NCI-H69 (cell line): ENCODE results near the gene LIAS.
"Not testable (repeated sequence)": the region's sequence is repeated elsewhere in the genome, so short reads cannot be mapped to it uniquely, and the experiment has no call there.

Source experiments
- DNase-seq: peaks from one replicate; lab custom pipeline; 2025; lab: John Stamatoyannopoulos, UW

The LIAS gene

DNA sequence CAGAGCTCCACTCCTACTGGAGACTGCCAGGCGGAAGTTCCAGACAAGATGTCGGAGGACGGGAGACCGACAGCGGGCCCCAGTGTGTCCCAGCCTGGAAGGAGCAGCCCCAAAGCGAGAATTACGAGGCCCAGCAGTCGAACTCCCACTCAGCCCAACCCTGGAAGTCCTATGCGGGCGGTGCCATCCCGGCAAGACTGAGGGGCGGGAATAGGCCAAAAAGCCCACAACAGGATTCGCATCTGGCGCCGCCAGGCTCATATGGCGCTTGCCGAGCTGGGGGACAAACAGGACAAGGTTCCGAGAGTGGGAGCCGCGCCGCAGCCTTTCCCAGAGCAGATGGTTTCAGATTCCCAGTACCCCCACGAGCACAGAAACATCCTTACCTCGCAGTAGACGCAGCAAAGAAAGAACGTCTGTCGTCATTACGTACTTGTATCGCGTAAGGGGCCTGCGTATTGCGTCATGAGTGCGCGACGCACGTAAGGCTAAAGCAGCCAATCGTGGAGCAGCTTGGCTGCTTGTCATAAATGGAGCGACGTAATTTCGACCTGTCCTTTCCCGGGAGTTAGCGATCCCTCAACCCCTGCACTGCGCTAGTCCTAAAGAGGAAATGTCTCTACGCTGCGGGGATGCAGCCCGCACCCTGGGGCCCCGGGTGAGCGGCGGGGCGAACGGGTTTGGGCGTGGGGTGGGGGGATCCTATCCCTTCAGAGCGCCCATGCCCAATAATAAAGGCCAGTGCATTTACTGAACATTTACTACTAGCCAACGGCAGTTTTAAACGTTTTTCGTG lies at the start of gene LIAS, which contains the start of gene RPL9:
TSS of gene LIAS (plus strand) at position 552 of the 796 bp plus-strand sequence. CDS start at position 614, 62 bp downstream.
TSS of gene RPL9 (minus strand) at position 418 of the 796 bp plus-strand sequence. CDS start 483 bp downstream, outside the sequence.
- peak; percentile 97 for DNase-seq

DNA sequence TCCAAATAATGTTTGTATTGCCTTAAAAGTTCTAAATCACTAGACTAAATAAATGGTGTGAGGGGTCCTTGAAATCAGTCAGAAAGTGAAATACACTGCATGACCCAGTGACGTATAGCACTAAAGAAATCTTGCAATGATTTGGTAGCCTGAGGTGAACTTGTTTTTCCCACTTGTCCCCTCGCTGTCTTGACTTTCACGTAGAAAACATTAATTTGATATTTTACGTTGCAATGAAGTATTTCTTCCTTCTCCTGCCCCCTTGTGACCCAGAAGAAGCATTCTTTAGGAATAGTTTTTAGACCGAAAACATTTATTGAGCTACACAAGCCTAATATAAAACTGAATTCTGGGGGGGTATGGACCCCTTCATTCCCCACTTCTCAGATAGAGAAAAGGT lies 48.4 kb upstream of the LIAS start:
- DNase-seq, result no peak

DNA sequence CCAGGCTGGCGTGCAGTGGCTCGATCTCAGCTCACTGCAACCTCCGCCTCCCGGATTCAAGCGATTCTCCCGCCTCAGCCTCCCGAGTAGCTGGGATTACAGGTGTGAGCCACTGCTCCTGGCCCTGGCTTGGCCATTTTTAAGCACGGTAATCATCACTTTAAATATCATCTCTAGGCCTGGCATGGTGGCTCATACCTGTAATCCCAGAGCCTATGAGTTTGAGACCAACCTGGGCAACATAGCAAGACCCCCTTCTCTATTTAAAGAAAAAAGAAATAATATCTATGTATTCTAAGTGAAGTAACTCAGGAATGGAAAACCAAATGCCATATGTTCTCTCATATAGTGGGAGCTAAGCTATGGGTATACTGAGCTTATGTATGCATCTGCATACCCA lies 47.3 kb upstream of the LIAS start:
- DNase-seq, result not testable (repeated sequence)

DNA sequence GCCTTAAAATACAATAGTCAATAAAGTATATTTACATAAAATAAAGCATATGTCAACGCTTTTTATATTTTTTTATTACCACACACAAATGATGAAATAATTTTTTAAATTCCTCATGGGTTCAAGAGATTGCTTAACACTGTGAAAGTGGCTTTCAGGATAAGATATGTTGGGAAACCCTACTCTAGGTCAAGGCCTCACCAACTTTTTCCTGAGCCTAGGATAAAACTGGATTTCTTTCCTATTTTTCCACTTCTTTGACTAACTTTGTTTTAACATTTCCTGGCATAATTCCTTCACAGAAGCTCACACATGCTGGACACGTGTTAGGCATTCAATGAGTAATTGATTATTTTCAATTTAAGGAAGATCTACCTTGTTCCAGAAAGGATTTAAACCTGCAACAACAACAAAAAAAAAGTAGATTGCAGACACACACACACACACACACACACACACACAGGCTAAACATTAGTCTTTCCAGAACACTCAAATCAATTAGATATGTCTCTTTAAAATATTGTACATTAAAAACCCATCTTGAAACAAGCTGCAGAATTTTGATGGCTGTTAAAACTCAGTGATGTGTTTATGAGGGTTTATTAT lies 43.1 kb upstream of the LIAS start:
- DNase-seq, result no peak

DNA sequence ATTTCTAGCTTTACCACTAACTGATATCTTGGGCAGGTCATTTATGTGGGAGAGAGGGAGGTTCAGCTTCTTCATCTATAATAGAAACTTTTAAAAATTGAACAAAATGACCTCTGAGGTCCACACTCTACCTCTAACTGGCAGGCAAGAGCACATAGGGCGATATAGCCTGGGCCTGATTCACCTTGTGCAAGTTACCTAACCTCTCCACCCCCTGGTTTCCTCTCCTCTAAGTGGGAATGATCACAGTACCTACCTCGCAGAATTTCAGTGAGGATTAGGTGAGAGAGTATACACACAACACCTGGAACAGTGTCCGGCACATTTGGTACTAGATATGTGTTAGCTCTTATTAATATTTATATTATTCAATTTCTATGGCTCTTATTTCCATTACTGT lies 36.6 kb upstream of the LIAS start:
- no peak for DNase-seq

DNA sequence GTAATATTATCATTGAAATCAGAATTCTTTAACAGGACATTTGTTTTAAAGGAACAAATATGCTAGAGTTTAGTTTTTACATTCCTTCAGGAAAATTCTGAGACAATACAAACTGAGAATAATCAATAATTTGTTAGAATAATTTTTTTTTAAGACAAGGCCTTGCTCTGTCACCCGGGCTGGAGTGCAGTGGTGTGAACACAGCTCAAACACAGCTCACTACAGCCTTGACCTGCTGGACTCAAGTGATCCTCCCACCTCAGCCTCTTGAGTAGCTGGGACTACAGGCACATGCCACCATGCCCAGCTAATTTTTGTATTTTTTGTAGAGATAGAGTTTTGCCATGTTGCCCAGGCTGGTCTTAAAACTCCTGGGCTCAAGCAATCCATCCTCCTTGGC lies 33.6 kb upstream of the LIAS start:
- DNase-seq, result not testable (repeated sequence)

DNA sequence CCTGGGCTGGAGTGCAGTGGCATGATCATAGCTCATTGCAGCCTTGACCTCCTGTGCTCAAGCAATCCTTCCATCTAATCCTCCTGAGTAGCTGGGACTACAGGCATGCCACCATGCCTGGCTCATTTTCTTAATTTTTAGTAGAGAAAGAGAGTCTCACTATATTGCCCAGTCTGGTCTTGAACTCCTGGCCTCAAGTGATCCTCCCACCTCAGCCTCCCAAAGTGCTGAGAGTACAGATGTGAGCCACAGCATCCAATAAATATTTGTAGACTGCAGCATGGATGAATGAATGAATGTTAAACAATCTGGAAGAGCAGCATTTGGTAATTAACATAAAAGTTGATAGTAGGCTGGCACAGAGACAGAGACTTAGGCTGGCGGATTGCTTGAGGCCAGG lies 32.1 kb upstream of the LIAS start:
- no peak for DNase-seq

DNA sequence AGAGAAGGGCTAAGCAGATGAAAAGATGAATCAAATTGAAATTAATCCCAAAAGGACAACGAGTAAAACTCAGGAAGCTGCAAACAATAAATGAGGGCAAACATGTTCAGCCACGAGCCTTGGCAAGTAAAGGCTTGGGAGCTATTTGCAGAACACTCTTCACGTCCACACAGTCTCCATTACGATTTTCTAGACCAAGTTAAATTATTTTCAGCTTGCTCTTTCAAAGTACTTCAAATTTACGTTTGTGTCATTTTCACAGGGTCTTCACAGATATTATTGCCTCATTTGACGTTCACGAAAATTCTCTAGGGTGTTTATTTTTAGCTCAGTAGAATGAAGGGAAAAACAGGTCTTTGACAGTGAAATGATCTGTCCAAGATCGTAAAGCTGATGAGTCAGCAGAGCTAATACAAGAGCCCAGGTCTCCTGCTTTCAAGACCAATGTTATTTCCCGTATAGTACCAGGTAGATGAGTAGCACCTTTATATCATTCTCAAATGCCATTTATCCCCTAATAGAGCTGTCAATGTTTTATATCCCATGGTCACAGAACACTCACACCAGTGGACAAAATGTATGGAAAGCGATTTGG lies 31.2 kb upstream of the LIAS start:
- DNase-seq, result no peak

DNA sequence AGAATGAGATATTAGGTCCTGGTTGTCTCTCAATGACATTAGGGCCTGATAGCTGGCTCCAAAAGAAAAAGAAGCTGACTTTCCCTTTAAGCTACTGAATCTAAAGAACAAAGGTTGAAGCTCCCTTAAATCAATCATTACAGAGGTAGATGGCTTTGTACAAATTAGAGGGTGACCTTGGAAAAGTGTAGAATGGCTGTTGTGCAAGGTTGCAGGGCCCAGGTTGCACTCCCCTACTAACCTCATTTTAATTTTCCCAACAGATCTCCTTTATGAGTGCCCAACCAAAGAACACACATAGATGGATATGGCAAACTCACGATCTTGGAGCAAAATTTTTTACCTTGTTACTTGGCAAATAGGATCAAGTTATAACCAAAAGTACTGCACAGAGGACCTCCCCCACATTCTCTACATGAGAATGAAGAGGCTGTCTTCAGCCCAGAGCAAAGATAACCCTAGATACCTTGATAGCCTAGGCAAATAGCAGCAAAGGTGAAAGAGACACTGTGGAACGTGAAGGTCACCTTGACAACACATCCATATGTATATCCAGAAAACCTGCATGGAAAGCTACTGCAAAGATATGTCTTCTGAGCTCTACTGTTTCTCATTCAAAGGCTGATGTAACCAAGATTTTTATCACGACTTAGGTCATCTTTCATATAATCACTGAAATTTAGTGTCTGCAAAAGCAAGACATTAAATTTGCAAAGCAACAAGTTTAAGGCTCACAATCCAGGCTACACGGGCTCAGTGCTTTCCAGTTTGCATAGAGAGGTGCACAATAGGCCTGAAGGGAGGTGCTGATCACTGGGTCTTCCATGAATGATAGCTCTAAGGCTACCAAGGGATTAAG lies 29.2 kb upstream of the LIAS start:
- no peak for DNase-seq

DNA sequence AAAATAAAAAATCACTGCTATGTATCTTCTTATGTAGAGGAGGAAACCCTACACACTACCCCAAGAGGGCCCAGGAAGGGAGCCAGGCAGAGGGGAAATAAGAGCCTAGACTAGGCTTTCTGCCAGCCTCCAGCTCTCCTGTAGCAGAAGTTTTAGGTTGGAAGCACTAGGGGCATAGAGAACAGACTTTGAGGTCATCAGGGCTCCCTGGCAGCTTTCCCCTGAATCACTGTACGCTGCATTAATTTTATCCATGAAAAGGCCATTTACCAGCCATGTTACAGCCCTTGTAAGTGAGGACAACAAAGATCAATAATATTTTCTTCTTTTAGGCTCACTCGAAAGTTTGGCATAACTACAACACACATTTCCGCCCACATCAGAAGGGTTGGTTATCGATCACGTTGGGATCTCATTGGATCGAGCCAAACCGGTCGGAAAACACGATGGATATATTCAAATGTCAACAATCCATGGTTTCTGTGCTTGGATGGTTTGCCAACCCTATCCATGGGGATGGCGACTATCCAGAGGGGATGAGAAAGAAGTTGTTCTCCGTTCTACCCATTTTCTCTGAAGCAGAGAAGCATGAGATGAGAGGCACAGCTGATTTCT lies 24.9 kb upstream of the LIAS start:
- no peak for DNase-seq

DNA sequence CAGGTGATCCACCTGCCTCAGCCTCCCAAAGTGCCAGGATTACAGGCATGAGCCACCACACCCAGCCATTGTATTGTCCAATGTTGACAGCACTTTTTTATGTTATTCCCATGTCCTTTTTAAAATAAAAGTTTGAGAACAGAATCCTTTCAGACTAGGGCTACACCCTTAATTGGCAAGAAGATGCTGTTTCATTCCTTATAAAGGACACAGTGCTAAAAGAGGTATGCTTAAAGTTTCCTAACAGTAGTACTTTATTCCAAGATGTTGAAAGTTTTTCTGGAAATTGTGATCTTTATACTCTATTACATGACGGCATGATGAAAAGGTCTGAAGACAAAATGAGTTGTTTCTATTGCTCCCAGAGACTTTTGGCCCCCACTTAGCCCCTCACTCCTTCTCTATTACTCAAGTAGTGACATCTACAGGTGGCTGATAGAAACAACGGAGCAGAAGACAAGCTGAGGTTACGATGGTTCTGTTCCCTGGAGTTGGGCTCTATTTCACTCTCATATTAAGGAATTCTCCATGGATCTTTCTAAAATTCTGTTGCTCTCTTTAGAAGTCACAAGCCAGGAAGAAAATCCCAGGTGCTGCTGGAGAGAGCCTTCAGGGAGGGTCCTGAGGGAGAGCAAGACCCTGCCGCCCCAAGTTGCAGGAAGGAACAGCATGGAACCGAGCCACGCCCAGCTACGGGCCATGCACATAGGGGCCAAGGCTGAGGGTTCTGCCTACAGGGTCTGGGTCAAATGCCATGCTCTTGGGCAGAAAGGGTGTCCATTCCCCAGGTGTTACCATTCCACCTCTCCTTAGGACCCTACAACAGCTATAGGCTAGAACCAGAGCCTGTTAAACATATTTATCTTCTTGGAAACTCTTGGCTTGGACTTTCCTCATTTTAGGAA lies 22.9 kb upstream of the LIAS start:
- DNase-seq, result no peak

DNA sequence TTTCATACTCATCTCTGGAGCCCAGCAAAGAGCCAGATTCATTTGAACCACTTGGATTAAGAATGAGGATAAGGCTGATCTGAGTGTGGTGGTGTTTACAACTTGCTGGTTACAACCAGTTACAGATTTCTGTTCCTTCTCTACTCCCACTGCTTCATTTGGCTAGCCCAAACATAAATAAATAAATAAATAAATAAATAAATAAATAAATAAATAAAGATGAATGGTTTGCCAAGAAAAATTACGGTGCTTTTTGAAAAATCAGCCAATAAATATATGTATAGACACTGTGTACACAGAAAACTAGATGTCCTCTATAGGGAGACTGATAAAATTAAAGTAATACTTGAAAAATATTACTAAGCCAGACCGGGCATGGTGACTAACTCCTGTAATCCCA lies 17.3 kb upstream of the LIAS start:
- DNase-seq, result no peak

DNA sequence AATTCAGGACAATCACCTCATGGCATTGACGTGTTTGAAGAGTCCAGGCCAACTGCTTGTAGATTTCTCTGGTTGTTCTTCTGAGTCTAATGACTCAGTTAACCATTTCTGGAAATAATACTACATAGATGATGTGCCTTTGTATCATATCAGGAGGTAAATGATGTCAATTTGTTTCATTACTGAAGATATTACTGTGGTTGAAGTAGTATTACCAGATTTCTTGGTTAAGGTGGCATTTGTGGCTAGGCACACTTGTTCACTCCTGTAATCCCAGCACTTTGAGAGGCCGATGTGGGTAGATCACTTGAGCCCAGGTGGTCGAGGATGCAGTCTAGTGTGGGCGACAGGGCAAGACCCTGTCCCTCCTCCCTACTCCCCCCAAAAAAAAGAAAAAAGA lies 15.9 kb upstream of the LIAS start:
- no peak for DNase-seq

DNA sequence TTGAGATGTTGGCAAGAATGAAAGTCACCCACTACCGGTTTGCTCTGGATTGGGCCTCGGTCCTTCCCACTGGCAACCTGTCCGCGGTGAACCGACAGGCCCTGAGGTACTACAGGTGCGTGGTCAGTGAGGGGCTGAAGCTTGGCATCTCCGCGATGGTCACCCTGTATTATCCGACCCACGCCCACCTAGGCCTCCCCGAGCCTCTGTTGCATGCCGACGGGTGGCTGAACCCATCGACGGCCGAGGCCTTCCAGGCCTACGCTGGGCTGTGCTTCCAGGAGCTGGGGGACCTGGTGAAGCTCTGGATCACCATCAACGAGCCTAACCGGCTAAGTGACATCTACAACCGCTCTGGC lies 12.4 kb upstream of the LIAS start:
- DNase-seq, result no peak

DNA sequence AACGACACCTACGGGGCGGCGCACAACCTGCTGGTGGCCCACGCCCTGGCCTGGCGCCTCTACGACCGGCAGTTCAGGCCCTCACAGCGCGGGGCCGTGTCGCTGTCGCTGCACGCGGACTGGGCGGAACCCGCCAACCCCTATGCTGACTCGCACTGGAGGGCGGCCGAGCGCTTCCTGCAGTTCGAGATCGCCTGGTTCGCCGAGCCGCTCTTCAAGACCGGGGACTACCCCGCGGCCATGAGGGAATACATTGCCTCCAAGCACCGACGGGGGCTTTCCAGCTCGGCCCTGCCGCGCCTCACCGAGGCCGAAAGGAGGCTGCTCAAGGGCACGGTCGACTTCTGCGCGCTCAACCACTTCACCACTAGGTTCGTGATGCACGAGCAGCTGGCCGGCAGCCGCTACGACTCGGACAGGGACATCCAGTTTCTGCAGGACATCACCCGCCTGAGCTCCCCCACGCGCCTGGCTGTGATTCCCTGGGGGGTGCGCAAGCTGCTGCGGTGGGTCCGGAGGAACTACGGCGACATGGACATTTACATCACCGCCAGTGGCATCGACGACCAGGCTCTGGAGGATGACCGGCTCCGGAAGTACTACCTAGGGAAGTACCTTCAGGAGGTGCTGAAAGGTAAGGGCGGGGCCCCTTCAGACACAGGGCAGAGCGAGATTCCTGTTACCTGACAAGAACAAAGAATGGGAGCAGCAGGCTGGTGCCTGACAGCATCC lies 11.8 kb upstream of the LIAS start:
- no peak for DNase-seq

DNA sequence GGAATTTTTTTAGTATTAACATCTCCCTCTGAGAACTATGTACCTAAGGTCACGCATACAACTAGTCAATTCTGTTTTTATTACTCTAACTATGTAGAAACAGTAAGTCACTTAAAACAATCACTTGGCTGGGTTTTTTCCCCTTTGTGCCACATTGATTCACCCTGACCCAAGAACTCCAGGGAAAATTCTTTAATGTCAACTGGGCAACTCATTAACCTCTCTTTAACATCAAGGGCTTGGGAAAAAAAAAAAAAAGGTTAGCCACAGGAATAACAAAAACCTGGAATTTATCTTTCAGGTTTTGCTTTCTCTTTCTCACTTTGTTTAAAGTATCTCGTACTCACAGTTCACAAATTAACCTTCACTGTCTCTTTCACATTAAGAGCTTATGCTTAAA lies 8.2 kb upstream of the LIAS start:
- DNase-seq, result no peak

DNA sequence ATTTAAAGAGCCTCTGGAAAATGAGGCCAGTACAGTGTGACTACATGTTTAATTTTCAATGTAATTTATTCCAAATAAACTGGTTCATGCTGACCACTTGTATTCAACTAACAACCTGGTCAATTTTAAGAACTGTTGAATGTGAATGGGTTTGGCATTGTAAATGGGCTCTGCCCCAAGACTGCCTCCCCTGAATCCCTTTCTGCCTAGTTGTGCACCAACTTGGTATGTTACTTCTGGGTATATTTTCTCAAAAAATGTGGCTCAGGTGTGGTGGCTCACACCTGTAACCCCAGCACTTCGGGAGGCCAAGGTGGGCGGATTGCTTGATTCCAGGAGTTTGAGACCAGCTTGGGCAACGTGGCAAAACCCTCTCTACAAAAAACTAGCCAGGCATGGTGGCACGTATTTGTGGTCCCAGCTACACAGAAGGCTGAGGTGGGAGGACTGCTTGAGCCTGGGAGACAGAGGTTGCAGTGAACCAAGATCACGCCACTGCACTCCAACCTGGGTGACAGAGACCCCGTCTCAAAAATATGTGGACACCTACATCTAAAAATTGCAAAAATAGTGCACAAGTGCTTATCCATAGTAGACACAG lies 7.3 kb upstream of the LIAS start:
- no peak for DNase-seq

DNA sequence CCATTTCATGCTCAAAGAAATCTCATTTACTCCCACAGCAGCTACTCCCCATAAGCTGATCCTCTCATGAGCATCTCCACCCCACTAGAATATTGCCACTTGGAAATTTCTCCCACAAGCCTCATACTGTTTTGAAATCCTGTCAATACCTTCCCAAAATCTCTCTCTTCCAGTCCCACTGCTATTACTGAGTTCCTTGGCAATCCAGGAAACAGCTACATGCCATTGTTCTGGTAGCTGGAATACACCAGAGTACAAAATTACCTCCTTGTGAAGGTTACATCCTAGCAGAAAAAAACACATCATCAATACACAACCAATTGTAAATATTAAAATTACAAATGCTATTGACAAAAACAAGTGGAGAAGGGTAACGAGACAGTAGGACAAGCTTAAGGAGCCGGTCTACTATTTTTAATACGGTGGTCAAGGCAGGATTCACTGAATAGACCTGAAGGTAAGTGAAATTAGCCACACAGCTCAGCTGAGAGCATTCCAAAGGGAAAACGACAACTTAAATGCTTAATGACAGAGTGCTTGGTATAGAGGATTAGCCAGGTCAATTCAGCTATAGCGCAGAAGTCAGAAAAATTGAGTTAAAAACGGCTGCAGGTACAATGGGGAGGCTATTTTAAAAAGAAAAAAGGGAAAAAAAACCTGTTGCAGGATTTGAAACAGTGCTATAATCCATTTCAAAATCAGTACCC lies 6.5 kb upstream of the LIAS start:
- no peak for DNase-seq
